ENCODE results near the gene RALGPS1. TPM values are rescaled to one million over a fixed set of nuclear protein-coding genes. Genes with fewer than 3 reads are reported as not detected.

Gene RALGPS1
- total RNA-seq, 1 donor from 2014 or later = 21.7 TPM

DNA sequence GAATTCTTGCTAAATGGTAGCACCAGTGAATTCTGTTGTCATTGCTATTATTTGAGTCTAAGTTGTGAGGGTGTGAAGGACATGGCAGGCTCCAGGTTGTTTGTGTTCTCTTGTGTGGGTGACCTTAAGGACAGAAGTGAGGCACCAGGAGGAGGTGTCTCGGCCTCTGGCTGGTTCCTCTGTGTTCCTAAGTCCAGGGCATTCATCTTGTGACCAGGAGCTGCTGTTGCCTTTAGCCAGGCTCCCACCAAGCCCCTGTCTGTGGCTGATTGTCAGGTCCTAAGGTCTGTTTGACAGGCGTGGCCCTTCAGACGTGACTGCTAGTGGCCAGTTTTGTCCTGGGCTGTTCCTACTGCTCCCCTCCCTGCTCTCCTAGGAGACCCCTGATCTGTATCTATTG is 118.5 kb downstream of the RALGPS1 start:
- intact Hi-C loops (cut with micrococcal nuclease) = no loop called here
- Mint-ChIP-seq H3K27me3 (no peaks in the 10 kb centered on the region), H3K9me3 (no peaks in the 10 kb centered on the region), H3K4me3 (no peak overlapping the region), H3K36me3 (ENCODE audit: low read depth) (peaks cover 14% of the 10 kb centered on the region), H3K4me1 (no peaks in the 10 kb centered on the region), H3K27ac (no peak overlapping the region)
- TF ChIP-seq, protein P1, sequence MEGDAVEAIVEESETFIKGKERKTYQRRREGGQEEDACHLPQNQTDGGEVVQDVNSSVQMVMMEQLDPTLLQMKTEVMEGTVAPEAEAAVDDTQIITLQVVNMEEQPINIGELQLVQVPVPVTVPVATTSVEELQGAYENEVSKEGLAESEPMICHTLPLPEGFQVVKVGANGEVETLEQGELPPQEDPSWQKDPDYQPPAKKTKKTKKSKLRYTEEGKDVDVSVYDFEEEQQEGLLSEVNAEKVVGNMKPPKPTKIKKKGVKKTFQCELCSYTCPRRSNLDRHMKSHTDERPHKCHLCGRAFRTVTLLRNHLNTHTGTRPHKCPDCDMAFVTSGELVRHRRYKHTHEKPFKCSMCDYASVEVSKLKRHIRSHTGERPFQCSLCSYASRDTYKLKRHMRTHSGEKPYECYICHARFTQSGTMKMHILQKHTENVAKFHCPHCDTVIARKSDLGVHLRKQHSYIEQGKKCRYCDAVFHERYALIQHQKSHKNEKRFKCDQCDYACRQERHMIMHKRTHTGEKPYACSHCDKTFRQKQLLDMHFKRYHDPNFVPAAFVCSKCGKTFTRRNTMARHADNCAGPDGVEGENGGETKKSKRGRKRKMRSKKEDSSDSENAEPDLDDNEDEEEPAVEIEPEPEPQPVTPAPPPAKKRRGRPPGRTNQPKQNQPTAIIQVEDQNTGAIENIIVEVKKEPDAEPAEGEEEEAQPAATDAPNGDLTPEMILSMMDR (IDR thresholded peaks at IDR 0.05) = no peak
- ChIA-PET CTCF (no interaction called here), POLR2A (no interaction called here)
- ATAC-seq (ENCODE audit: low read depth) (no peak), DNase-seq (no peak)

DNA sequence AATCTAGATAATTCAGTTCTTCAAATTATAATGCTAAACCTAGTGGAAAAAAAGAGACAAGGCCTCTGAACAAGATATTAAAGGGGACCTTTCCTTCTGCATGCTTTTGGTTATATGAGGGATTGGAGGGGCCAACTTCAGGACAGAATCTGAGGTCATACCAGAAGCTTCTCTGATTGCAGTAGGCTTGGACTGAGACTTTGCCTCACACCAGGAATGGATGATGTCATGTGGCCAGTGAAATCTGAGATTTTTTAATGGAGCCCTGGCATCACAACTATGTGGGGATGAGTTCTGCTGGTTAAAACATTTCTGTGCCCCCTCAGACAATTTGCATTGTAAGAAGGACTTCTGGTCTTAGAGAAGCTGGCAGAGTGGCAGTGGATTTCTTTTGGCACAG is 119.2 kb downstream of the RALGPS1 start:
- H3K27ac Mint-ChIP-seq = no peak overlapping the region
- CTCF ChIA-PET = no interaction called here
- POLR2A ChIA-PET = no interaction called here
- H3K27me3 Mint-ChIP-seq = no peaks in the 10 kb centered on the region
- TF ChIP-seq, protein P1 (IDR thresholded peaks at IDR 0.05) = no peak
- DNase-seq (no peak), ATAC-seq (ENCODE audit: low read depth) (no peak)
- H3K36me3 Mint-ChIP-seq (ENCODE audit: low read depth) = peaks cover 14% of the 10 kb centered on the region
- intact Hi-C loops (cut with micrococcal nuclease) = no loop called here
- H3K9me3 Mint-ChIP-seq = no peaks in the 10 kb centered on the region
- no peak overlapping the region for H3K4me3 Mint-ChIP-seq
- no peaks in the 10 kb centered on the region for H3K4me1 Mint-ChIP-seq

GRCh38 chr9:127034691-127035090 is 120.1 kb downstream of the RALGPS1 start:
- TF ChIP-seq, protein P1 (IDR thresholded peaks at IDR 0.05) = no peak
- intact Hi-C loops (cut with micrococcal nuclease) = no loop called here
- Mint-ChIP-seq H3K4me3 (no peak overlapping the region), H3K27me3 (no peaks in the 10 kb centered on the region), H3K27ac (no peak overlapping the region), H3K36me3 (ENCODE audit: low read depth) (peaks cover 14% of the 10 kb centered on the region), H3K9me3 (no peaks in the 10 kb centered on the region), H3K4me1 (no peaks in the 10 kb centered on the region)
- no peak for ATAC-seq (ENCODE audit: low read depth)
- CTCF ChIA-PET = no interaction called here
- POLR2A ChIA-PET = no interaction called here
- DNase-seq = no peak

- intact Hi-C loops (cut with micrococcal nuclease) = no loop called here
- H3K4me3 Mint-ChIP-seq = no peak overlapping the region
- H3K4me1 Mint-ChIP-seq = no peaks in the 10 kb centered on the region
- H3K27ac Mint-ChIP-seq = no peak overlapping the region
- H3K27me3 Mint-ChIP-seq = no peaks in the 10 kb centered on the region
- TF ChIP-seq, protein P1 (IDR thresholded peaks at IDR 0.05) = no peak
- ATAC-seq (ENCODE audit: low read depth) (no peak), DNase-seq (no peak)
- POLR2A ChIA-PET = no interaction called here
- H3K9me3 Mint-ChIP-seq = no peaks in the 10 kb centered on the region
- CTCF ChIA-PET = no interaction called here
- peaks cover 14% of the 10 kb centered on the region for H3K36me3 Mint-ChIP-seq (ENCODE audit: low read depth)
Observed at GRCh38 chr9:127035423-127035822, 120.8 kb downstream of the RALGPS1 start.

GRCh38 chr9:127035948-127036347 is 121.4 kb downstream of the RALGPS1 start:
- Mint-ChIP-seq H3K4me1 (no peaks in the 10 kb centered on the region), H3K27me3 (no peaks in the 10 kb centered on the region), H3K9me3 (no peaks in the 10 kb centered on the region), H3K4me3 (no peak overlapping the region), H3K36me3 (ENCODE audit: low read depth) (peaks cover 14% of the 10 kb centered on the region), H3K27ac (no peak overlapping the region)
- intact Hi-C loops (cut with micrococcal nuclease) = no loop called here
- no peak for ATAC-seq (ENCODE audit: low read depth)
- CTCF ChIA-PET = no interaction called here
- no peak for DNase-seq
- TF ChIP-seq, protein P1 (IDR thresholded peaks at IDR 0.05) = no peak
- POLR2A ChIA-PET = no interaction called here
